ENCODE data around the gene RER1. TPM values are rescaled to one million over a fixed set of nuclear protein-coding genes. Genes with fewer than 3 reads are reported as not detected.

RER1 gene
- total RNA-seq, 1 donor from 2014 or later: 93.0 TPM

GRCh38 chr1:2427051-2427450 is 35.4 kb downstream of the RER1 start:
- H3K4me1 Mint-ChIP-seq (ENCODE audit: low read depth, unreplicated experiment): peaks cover 5% of the 10 kb centered on the region
- no peak for DNase-seq
- no peak overlapping the region for H3K27ac Mint-ChIP-seq (ENCODE audit: unreplicated experiment)
- no peak overlapping the region for H3K4me3 Mint-ChIP-seq (ENCODE audit: unreplicated experiment)
- H3K27me3 Mint-ChIP-seq (ENCODE audit: unreplicated experiment): no peaks in the 10 kb centered on the region
- H3K9me3 Mint-ChIP-seq (ENCODE audit: unreplicated experiment): peaks cover 6% of the 10 kb centered on the region
- no peak for TF ChIP-seq CTCF (IDR thresholded peaks at IDR 0.05; ENCODE audit: partially characterized antibody, unreplicated experiment)
- H3K36me3 Mint-ChIP-seq (ENCODE audit: unreplicated experiment): no peaks in the 10 kb centered on the region

- Mint-ChIP-seq H3K4me1 (ENCODE audit: low read depth, unreplicated experiment) (peaks cover 5% of the 10 kb centered on the region), H3K27me3 (ENCODE audit: unreplicated experiment) (no peaks in the 10 kb centered on the region), H3K4me3 (ENCODE audit: unreplicated experiment) (no peak overlapping the region), H3K27ac (ENCODE audit: unreplicated experiment) (no peak overlapping the region), H3K9me3 (ENCODE audit: unreplicated experiment) (peaks cover 2% of the 10 kb centered on the region), H3K36me3 (ENCODE audit: unreplicated experiment) (no peaks in the 10 kb centered on the region)
- no peak for TF ChIP-seq CTCF (IDR thresholded peaks at IDR 0.05; ENCODE audit: partially characterized antibody, unreplicated experiment)
- no peak for DNase-seq
These were observed 36.3 kb downstream of the RER1 start for GRCh38 chr1:2427976-2428375.

- H3K27me3 Mint-ChIP-seq (ENCODE audit: unreplicated experiment): no peaks in the 10 kb centered on the region
- no peak for TF ChIP-seq CTCF (IDR thresholded peaks at IDR 0.05; ENCODE audit: partially characterized antibody, unreplicated experiment)
- H3K36me3 Mint-ChIP-seq (ENCODE audit: unreplicated experiment): no peaks in the 10 kb centered on the region
- no peak for DNase-seq
- H3K27ac Mint-ChIP-seq (ENCODE audit: unreplicated experiment): no peak overlapping the region
- no peak overlapping the region for H3K4me3 Mint-ChIP-seq (ENCODE audit: unreplicated experiment)
- peaks cover 8% of the 10 kb centered on the region for H3K4me1 Mint-ChIP-seq (ENCODE audit: low read depth, unreplicated experiment)
- H3K9me3 Mint-ChIP-seq (ENCODE audit: unreplicated experiment): peaks cover 2% of the 10 kb centered on the region
These were observed 36.8 kb downstream of the RER1 start for GRCh38 chr1:2428490-2428889.

GRCh38 chr1:2429780-2430591 is 38.3 kb downstream of the RER1 start:
- Mint-ChIP-seq H3K9me3 (ENCODE audit: unreplicated experiment) (peaks cover 2% of the 10 kb centered on the region), H3K27ac (ENCODE audit: unreplicated experiment) (no peak overlapping the region), H3K36me3 (ENCODE audit: unreplicated experiment) (no peaks in the 10 kb centered on the region), H3K27me3 (ENCODE audit: unreplicated experiment) (no peaks in the 10 kb centered on the region), H3K4me3 (ENCODE audit: unreplicated experiment) (no peak overlapping the region), H3K4me1 (ENCODE audit: low read depth, unreplicated experiment) (peaks cover 9% of the 10 kb centered on the region)
- DNase-seq: no peak
- TF ChIP-seq CTCF (IDR thresholded peaks at IDR 0.05; ENCODE audit: partially characterized antibody, unreplicated experiment): peak; percentile 42

- peaks cover 9% of the 10 kb centered on the region for H3K4me1 Mint-ChIP-seq (ENCODE audit: low read depth, unreplicated experiment)
- H3K36me3 Mint-ChIP-seq (ENCODE audit: unreplicated experiment): no peaks in the 10 kb centered on the region
- H3K27ac Mint-ChIP-seq (ENCODE audit: unreplicated experiment): no peak overlapping the region
- no peaks in the 10 kb centered on the region for H3K27me3 Mint-ChIP-seq (ENCODE audit: unreplicated experiment)
- no peak for TF ChIP-seq CTCF (IDR thresholded peaks at IDR 0.05; ENCODE audit: partially characterized antibody, unreplicated experiment)
- H3K9me3 Mint-ChIP-seq (ENCODE audit: unreplicated experiment): peaks cover 2% of the 10 kb centered on the region
- DNase-seq: no peak
- H3K4me3 Mint-ChIP-seq (ENCODE audit: unreplicated experiment): no peak overlapping the region
These were observed 38.9 kb downstream of the RER1 start for GRCh38 chr1:2430592-2430973.

Data from glutamatergic neuron (in vitro differentiated cells).